Measurements from ENCODE around the gene HTT. TPM values are rescaled to one million over a fixed set of nuclear protein-coding genes. Genes with fewer than 3 reads are reported as not detected.

Gene HTT
- total RNA-seq, 1 experiment from 2014 or later: 85.4 TPM

GRCh38 chr4:3196670-3197359, 122.3 kb downstream of the HTT start:
- Mint-ChIP-seq H3K9me3 (no peaks in the 10 kb centered on the region), H3K4me1 (no peaks in the 10 kb centered on the region), H3K27ac (no peak overlapping the region), H3K4me3 (no peak overlapping the region), H3K36me3 (peaks cover 6% of the 10 kb centered on the region; the same call in 1 of the 2 replicates), H3K27me3 (ENCODE audit: low read depth) (no peaks in the 10 kb centered on the region)
- CTCF ChIA-PET: no interaction called here
- no peak for TF ChIP-seq CREB1 (CRISPR knock-in tag; IDR thresholded peaks at IDR 0.05)
- TF ChIP-seq E2F1 (CRISPR knock-in tag; IDR thresholded peaks at IDR 0.05): no peak
- TF ChIP-seq IRF1 (CRISPR knock-in tag; IDR thresholded peaks at IDR 0.05): no peak
- DNase-seq (ENCODE audit: low spot score) (no peak), ATAC-seq (no peak)
- POLR2A ChIA-PET: no interaction called here

- ChIA-PET CTCF (no interaction called here), POLR2A (no interaction called here)
- H3K27me3 Mint-ChIP-seq (ENCODE audit: low read depth): no peaks in the 10 kb centered on the region
- H3K4me3 Mint-ChIP-seq: no peak overlapping the region
- DNase-seq (ENCODE audit: low spot score): no peak
- ATAC-seq: no peak
- TF ChIP-seq CREM (CRISPR knock-in tag; IDR thresholded peaks at IDR 0.05) (no peak), ZNF232 (CRISPR knock-in tag; IDR thresholded peaks at IDR 0.05) (no peak), IRF1 (CRISPR knock-in tag; IDR thresholded peaks at IDR 0.05) (no peak)
- no peaks in the 10 kb centered on the region for H3K9me3 Mint-ChIP-seq
- no peak overlapping the region for H3K27ac Mint-ChIP-seq
- H3K4me1 Mint-ChIP-seq: no peaks in the 10 kb centered on the region
- H3K36me3 Mint-ChIP-seq: peaks cover 6% of the 10 kb centered on the region; the same call in 1 of the 2 replicates
Measured at GRCh38 chr4:3197366-3198105, 123.1 kb downstream of the HTT start.

DNA sequence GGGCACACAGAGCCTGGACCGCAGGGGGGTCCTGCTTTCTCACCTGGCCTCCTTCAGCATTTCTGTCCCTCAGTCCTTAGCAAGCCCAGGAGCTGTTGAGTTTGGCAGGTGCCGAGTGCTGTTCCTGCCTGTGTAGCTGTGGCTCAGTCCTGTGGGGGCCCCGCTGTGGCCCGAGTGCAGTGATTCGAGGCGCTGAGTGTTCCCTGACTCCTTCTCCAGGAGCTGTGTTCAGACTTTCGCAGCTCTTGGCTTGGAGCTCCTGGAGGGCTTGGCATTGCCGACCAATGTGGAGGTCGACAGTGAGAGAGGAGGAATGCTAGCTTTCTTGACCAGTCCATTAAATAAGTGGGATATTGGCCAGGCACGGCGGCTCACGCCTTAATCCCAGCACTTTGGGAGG, 124.4 kb downstream of the HTT start:
- Mint-ChIP-seq H3K27me3 (ENCODE audit: low read depth) (no peaks in the 10 kb centered on the region), H3K4me1 (no peaks in the 10 kb centered on the region), H3K9me3 (no peaks in the 10 kb centered on the region), H3K27ac (no peak overlapping the region), H3K4me3 (no peak overlapping the region), H3K36me3 (peaks cover 6% of the 10 kb centered on the region; the same call in 1 of the 2 replicates)
- CTCF ChIA-PET: interaction anchor here (0.8 to 1.6 kb wide), 3 partner anchors 120 to 163 kb away, joined by 3 to 6 read pairs (median 4); no protein-coding TSS in a partner anchor
- DNase-seq (ENCODE audit: low spot score) (no peak), ATAC-seq (no peak)
- POLR2A ChIA-PET: interaction anchor here (0.7 kb wide), 1 partner anchor 8 kb away, joined by 4 read pairs; no protein-coding TSS in a partner anchor
- no peak for TF ChIP-seq CREM (CRISPR knock-in tag; IDR thresholded peaks at IDR 0.05)
- TF ChIP-seq ZNF121 (CRISPR knock-in tag; IDR thresholded peaks at IDR 0.05): no peak
- TF ChIP-seq GRHL2 (CRISPR knock-in tag; IDR thresholded peaks at IDR 0.05; ENCODE audit: insufficient replicate concordance, severe bottlenecking): no peak
- no peak for TF ChIP-seq ZNF317 (CRISPR knock-in tag; IDR thresholded peaks at IDR 0.05; ENCODE audit: borderline replicate concordance, low read depth)
- TF ChIP-seq ZNF396 (CRISPR knock-in tag; IDR thresholded peaks at IDR 0.05; ENCODE audit: borderline replicate concordance): no peak
- TF ChIP-seq NR3C1 (CRISPR knock-in tag; conservative IDR thresholded peaks at IDR 0.05; ENCODE audit: low read depth): no peak
- TF ChIP-seq FOXJ3 (CRISPR knock-in tag; IDR thresholded peaks at IDR 0.05; ENCODE audit: borderline replicate concordance): no peak
- TF ChIP-seq ZNF232 (CRISPR knock-in tag; IDR thresholded peaks at IDR 0.05): no peak
- no peak for TF ChIP-seq GTF2I (CRISPR knock-in tag; conservative IDR thresholded peaks at IDR 0.05)
- TF ChIP-seq KAT7 (CRISPR knock-in tag; IDR thresholded peaks at IDR 0.05; ENCODE audit: borderline replicate concordance): no peak
- no peak for TF ChIP-seq NR1H2 (CRISPR knock-in tag; IDR thresholded peaks at IDR 0.05)
- TF ChIP-seq AR (CRISPR knock-in tag; IDR thresholded peaks at IDR 0.05): no peak
- TF ChIP-seq, protein P1, sequence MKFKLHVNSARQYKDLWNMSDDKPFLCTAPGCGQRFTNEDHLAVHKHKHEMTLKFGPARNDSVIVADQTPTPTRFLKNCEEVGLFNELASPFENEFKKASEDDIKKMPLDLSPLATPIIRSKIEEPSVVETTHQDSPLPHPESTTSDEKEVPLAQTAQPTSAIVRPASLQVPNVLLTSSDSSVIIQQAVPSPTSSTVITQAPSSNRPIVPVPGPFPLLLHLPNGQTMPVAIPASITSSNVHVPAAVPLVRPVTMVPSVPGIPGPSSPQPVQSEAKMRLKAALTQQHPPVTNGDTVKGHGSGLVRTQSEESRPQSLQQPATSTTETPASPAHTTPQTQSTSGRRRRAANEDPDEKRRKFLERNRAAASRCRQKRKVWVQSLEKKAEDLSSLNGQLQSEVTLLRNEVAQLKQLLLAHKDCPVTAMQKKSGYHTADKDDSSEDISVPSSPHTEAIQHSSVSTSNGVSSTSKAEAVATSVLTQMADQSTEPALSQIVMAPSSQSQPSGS (CRISPR knock-in tag; IDR thresholded peaks at IDR 0.05; ENCODE audit: borderline replicate concordance, low read depth): no peak
- no peak for TF ChIP-seq ETV6 (CRISPR knock-in tag; IDR thresholded peaks at IDR 0.05)
- TF ChIP-seq TP53 (CRISPR knock-in tag; IDR thresholded peaks at IDR 0.05): no peak

All from WTC11 (cell line).